GM10248 (cell line): ENCODE results near the gene ANO1.

Experiments
- CTCF ChIA-PET: fragments of 300-600 bp; sonication (Branson Sonifier 250); formaldehyde crosslinking; extraction: SDS; loops from one replicate; lab custom pipeline; 2021; ENCODE audit warnings: antibody characterized with exemption; lab: Yijun Ruan, JAX
- POLR2A ChIA-PET: fragments of 350-650 bp; sonication (Branson Sonifier 250); formaldehyde crosslinking; extraction: SDS; loops from one replicate; lab custom pipeline; 2020; ENCODE audit warnings: antibody characterized with exemption; lab: Yijun Ruan, JAX
- DNase-seq: peaks from one replicate; pipeline ENCODE4 v3.0.0; 2012; ENCODE audit errors: extremely low spot score
- CTCF ChIP-seq: IDR thresholded peaks from 2 replicates; pipeline ENCODE4 v1.5.1; 2012; ENCODE audit warnings: mild to moderate bottlenecking, low read depth; ENCODE audit errors: extremely low read depth, missing control alignments, control extremely low read depth

The ANO1 gene

DNA sequence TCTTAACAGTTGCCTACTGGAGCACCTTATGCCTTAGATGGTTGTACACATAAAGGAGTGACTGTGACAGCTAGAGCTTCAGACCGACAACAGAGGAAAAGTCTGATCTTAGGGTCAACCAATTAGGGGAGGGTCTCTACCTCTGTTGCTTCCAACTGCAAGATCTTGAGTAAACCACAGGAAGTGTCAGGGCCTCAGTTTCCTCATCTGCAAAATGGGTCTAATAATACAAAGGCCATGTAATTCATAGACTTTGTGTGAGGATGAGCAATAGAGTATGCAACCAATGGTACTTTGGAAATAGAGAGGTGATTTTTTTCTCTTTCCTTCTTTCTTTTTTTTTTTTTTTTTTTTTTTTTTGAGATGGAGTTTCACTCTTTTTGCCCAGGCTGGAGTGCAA, 16.4 kb upstream of the ANO1 start:
- CTCF ChIA-PET, result no interaction called here
- no peak for DNase-seq
- TF ChIP-seq CTCF, result no peak
- POLR2A ChIA-PET, result no interaction called here

GRCh38 chr11:70063121-70063520, 15.0 kb upstream of the ANO1 start:
- TF ChIP-seq CTCF, result no peak
- DNase-seq, result no peak
- POLR2A ChIA-PET, result no interaction called here
- CTCF ChIA-PET, result no interaction called here

DNA sequence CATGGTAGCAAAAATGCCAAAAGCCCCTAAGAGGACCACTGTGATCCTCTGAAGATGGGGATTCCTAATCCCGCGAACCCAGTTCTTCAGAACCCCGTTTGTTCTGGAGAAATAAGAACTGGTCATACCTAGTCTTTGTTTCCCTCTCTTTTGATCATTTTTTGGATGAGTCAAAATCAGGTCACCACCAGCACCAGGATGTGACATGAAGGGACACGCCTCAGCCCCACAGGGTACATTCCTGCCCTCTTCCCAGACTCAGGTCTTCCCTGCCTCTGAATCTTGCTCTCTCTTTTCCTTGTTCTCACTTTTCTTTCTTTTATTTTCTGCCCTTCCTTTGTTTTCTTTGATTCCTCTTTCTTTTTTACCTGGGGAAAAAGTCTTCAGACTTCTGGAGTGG, 14.6 kb upstream of the ANO1 start:
- CTCF ChIA-PET, result no interaction called here

GRCh38 chr11:70064008-70064725, 13.9 kb upstream of the ANO1 start:
- TF ChIP-seq CTCF, result no peak
- POLR2A ChIA-PET, result no interaction called here
- CTCF ChIA-PET, result interaction anchor here (1.1 kb wide), 1 partner anchor 13 kb away, joined by 3 read pairs; no protein-coding TSS in a partner anchor
- DNase-seq, result no peak

More for the DNA sequence above, 14.6 kb upstream of the ANO1 start:
- no peak for TF ChIP-seq CTCF
- no peak for DNase-seq
- POLR2A ChIA-PET, result no interaction called here

DNA sequence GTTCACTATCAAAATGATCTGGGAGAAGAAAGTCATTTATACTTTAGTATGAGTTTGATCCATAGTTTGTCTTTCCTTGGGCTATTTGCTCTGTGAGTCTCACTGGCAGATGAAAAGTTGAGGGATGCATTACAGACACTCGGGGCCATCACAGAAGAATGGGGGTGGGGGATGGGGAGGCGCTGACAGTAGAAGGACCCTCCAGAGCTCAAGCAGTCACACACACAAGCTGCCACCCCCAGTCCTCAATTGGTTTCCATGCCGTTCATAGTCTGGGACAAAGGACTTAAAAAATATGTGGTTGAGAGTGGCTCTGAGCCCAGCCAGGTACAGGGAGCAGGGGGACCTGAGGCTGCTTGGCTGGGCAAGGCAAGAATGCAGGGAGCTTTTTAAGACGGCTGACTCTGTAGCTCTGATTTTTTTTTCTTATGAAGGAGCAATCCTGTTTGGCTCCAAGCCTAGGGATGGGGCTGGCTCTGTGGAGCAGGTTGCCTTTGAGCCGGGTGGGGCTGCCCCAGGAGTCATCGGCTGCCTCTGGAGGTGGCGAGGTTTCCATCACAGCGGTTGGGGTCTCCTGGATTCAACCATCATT, 13.3 kb upstream of the ANO1 start:
- TF ChIP-seq CTCF, result no peak
- DNase-seq, result no peak
- ChIA-PET CTCF (interaction anchor here (1.1 kb wide), 1 partner anchor 13 kb away, joined by 3 read pairs; no protein-coding TSS in a partner anchor), POLR2A (no interaction called here)

- no peak for DNase-seq
- TF ChIP-seq CTCF, result no peak
- ChIA-PET POLR2A (no interaction called here), CTCF (no interaction called here)
Observed at GRCh38 chr11:70065318-70066135, 12.6 kb upstream of the ANO1 start.
